CD14-positive monocyte (primary cell): ENCODE data around the gene UBE2G2. TPM values are rescaled to one million over a fixed set of nuclear protein-coding genes. Genes with fewer than 3 reads are reported as not detected.

Experiments
- DNase-seq, 3 donors: peaks; one replicate each; pipeline ENCODE4 v3.0.0-alpha.2; 2011 to 2022
- H2AFZ ChIP-seq: 2 replicates; pipeline ENCODE4 v1.6.0; 2012; ENCODE audit warnings: mild to moderate bottlenecking, low read depth, low read length, inconsistent platforms; ENCODE audit not compliant: insufficient read depth, poor library complexity, severe bottlenecking
- H3K27ac ChIP-seq, 2 donors: 1 replicate in 1 of 2; 2 replicates in 1 of 2; pipeline ENCODE4 v1.5.1; 2012 to 2013; ENCODE audit warnings: low read length in 2 of 2, control low read depth in 1 of 2, inconsistent platforms in 1 of 2, low read depth in 1 of 2, mild to moderate bottlenecking in 1 of 2
- H3K27me3 ChIP-seq, 2 donors: one replicate each; pipeline versions ENCODE4 v1.6.0 to v1.6.1; 2011 to 2013; ENCODE audit warnings: low read length in 2 of 2; ENCODE audit not compliant: control insufficient read depth in 2 of 2, insufficient read depth in 2 of 2
- H3K36me3 ChIP-seq, 2 donors: replicated peaks in 1 of 2; 1 replicate in 1 of 2; 2 replicates in 1 of 2; pipeline versions ENCODE4 v1.5.1 to v1.6.1; 2012 to 2013; ENCODE audit warnings: low read length in 2 of 2, control low read depth in 1 of 2, inconsistent platforms in 1 of 2, mild to moderate bottlenecking in 1 of 2; ENCODE audit not compliant: insufficient read depth in 2 of 2, control insufficient read depth in 1 of 2
- H3K4me1 ChIP-seq, 2 donors: 1 replicate in 1 of 2; 2 replicates in 1 of 2; pipeline versions ENCODE4 v1.5.1 to v1.6.1; 2012 to 2013; ENCODE audit warnings: low read length in 2 of 2, control low read depth in 1 of 2, inconsistent platforms in 1 of 2, mild to moderate bottlenecking in 1 of 2, moderate library complexity in 1 of 2; ENCODE audit not compliant: insufficient read depth in 2 of 2, control insufficient read depth in 1 of 2
- H3K4me2 ChIP-seq: replicated peaks from 2 replicates; pipeline ENCODE3; 2012; ENCODE audit warnings: low read length, moderate library complexity, mild to moderate bottlenecking; ENCODE audit not compliant: poor library complexity, severe bottlenecking; ENCODE audit errors: extremely low read depth
- H3K4me3 ChIP-seq, 3 experiments: fragments of 200-600 bp in 1 of 3; sonication (generic) in 1 of 3; replicated peaks in 1 of 3; 1 replicate in 2 of 3; 2 replicates in 1 of 3; pipeline ENCODE4 v1.5.1; 2011 to 2013; ENCODE audit warnings: low read length in 3 of 3, mild to moderate bottlenecking in 3 of 3, control low read depth in 2 of 3, low read depth in 2 of 3, inconsistent platforms in 1 of 3, moderate library complexity in 1 of 3
- H3K79me2 ChIP-seq: 2 replicates; pipeline ENCODE4 v1.6.0; 2012; ENCODE audit warnings: mild to moderate bottlenecking, control low read depth, inconsistent platforms, low read length, moderate library complexity; ENCODE audit not compliant: insufficient read depth
- H3K9ac ChIP-seq: 2 replicates; pipeline ENCODE4 v1.6.0; 2017; ENCODE audit warnings: low read length, mild to moderate bottlenecking; ENCODE audit not compliant: insufficient read depth, poor library complexity, severe bottlenecking
- H3K9me3 ChIP-seq, 2 donors: replicated peaks in 1 of 2; 1 replicate in 1 of 2; 2 replicates in 1 of 2; pipeline versions ENCODE4 v1.5.1 to v1.6.1; 2012 to 2013; ENCODE audit warnings: low read length in 2 of 2, control low read depth in 1 of 2; ENCODE audit not compliant: control insufficient read depth in 1 of 2, insufficient read depth in 1 of 2
- H4K20me1 ChIP-seq: 2 replicates; pipeline ENCODE4 v1.6.0; 2012; ENCODE audit warnings: mild to moderate bottlenecking, low read length, control low read depth, moderate library complexity; ENCODE audit not compliant: insufficient read depth
- H3K27ac Mint-ChIP-seq, 7 donors: one replicate each; pipeline ENCODE4 v1.8.0; 2020; ENCODE audit warnings: mild to moderate bottlenecking in 7 of 7, mixed read lengths in 7 of 7, moderate library complexity in 6 of 7, inconsistent platforms in 2 of 7
- H3K27me3 Mint-ChIP-seq, 3 donors: one replicate each; pipeline ENCODE4 v1.8.0; 2021 to 2022; ENCODE audit warnings: low read depth in 3 of 3, mild to moderate bottlenecking in 3 of 3, mixed read lengths in 3 of 3, moderate library complexity in 3 of 3, inconsistent platforms in 1 of 3
- H3K36me3 Mint-ChIP-seq, 2 donors: one replicate each; pipeline ENCODE4 v1.8.0; 2020; ENCODE audit warnings: mixed read lengths in 2 of 2, inconsistent platforms in 1 of 2, mild to moderate bottlenecking in 1 of 2
- H3K4me1 Mint-ChIP-seq: one replicate; pipeline ENCODE4 v1.8.0; 2020; ENCODE audit warnings: mild to moderate bottlenecking, mixed read lengths
- H3K4me3 Mint-ChIP-seq, 2 donors: one replicate each; pipeline ENCODE4 v1.8.0; 2020; ENCODE audit warnings: mild to moderate bottlenecking in 2 of 2, mixed read lengths in 2 of 2, moderate library complexity in 1 of 2
- H3K9me3 Mint-ChIP-seq, 7 donors: one replicate each; pipeline ENCODE4 v1.8.0; 2020 to 2022; ENCODE audit warnings: mixed read lengths in 7 of 7, mild to moderate bottlenecking in 6 of 7, moderate library complexity in 6 of 7, inconsistent platforms in 2 of 7
- WGBS: methylation state at CpG from one replicate; pipeline ENCODE4 v1.1.5; 2013; ENCODE audit warnings: missing lambda C conversion rate; ENCODE audit not compliant: insufficient coverage; 5-methylcytosine and 5-hydroxymethylcytosine counted together
- intact Hi-C, 2 donors: fragments of 100-400 bp; cut with micrococcal nuclease; formaldehyde crosslinking; loops; one replicate each; pipeline versions ENCODE4 v1.15.0 to v1.15.1; 2023
- polyA plus RNA-seq, 3 donors: library from polyadenylated mRNA; depleted of rRNA in 1 of 3; unstranded in 2 of 3; stranded (reverse) in 1 of 3; fragments of 300-500 nt in 2 of 3; fragments of >200 nt in 1 of 3; fragmentation: Illumina TruSeq in 2 of 3; gene quantifications; 1 replicate in 2 of 3; 2 replicates in 1 of 3; pipeline ENCODE4 v1.2.3, GENCODE V29; 2012 to 2021
- TF ChIP-seq, protein P1 (sequence below): fragments of 200-600 bp; IDR thresholded peaks from one replicate; pipeline ENCODE4 v1.8.0; 2022; ENCODE audit warnings: antibody characterized with exemption, mild to moderate bottlenecking

UBE2G2 gene
- polyA plus RNA-seq, 3 donors: 22.5 to 123 (median 31.0) TPM

GRCh38 chr21:44752671-44753235 is 48.9 kb downstream of the UBE2G2 start:
- Histone ChIP-seq H3K79me2 (no peaks in the 10 kb centered on the region), H3K4me2 (peak overlapping the region; percentile 16), H3K27ac (no peak overlapping the region), H3K9ac (no peak overlapping the region), H3K27me3 (peaks cover 0 to 4% of the 10 kb centered on the region in 2 donors), H2AFZ (no peak overlapping the region), H3K4me1 (peaks cover 7 to 10% of the 10 kb centered on the region in 2 donors), H3K36me3 (no peaks in the 10 kb centered on the region), H3K4me3 (no peak overlapping the region), H3K9me3 (peaks cover 0 to 3% of the 10 kb centered on the region in 2 donors), H4K20me1 (no peaks in the 10 kb centered on the region)
- intact Hi-C loops: no loop called here
- 88% methylated on average over 9 of the region's 11 CpGs for WGBS
- Mint-ChIP-seq H3K4me1 (peaks cover 8% of the 10 kb centered on the region), H3K4me3 (no peak overlapping the region), H3K27me3 (peaks cover 7 to 30% (median 16%) of the 10 kb centered on the region in 3 donors), H3K9me3 (peaks cover 0 to 13% (median 2%) of the 10 kb centered on the region in 7 donors), H3K36me3 (no peaks in the 10 kb centered on the region), H3K27ac (no peak overlapping the region)
- TF ChIP-seq, protein P1, sequence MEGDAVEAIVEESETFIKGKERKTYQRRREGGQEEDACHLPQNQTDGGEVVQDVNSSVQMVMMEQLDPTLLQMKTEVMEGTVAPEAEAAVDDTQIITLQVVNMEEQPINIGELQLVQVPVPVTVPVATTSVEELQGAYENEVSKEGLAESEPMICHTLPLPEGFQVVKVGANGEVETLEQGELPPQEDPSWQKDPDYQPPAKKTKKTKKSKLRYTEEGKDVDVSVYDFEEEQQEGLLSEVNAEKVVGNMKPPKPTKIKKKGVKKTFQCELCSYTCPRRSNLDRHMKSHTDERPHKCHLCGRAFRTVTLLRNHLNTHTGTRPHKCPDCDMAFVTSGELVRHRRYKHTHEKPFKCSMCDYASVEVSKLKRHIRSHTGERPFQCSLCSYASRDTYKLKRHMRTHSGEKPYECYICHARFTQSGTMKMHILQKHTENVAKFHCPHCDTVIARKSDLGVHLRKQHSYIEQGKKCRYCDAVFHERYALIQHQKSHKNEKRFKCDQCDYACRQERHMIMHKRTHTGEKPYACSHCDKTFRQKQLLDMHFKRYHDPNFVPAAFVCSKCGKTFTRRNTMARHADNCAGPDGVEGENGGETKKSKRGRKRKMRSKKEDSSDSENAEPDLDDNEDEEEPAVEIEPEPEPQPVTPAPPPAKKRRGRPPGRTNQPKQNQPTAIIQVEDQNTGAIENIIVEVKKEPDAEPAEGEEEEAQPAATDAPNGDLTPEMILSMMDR: no peak
- DNase-seq: no peak

- no peak overlapping the region for H3K4me3 Mint-ChIP-seq
- peaks cover 8% of the 10 kb centered on the region for H3K4me1 Mint-ChIP-seq
- 93% methylated on average over 23 of the region's 34 CpGs for WGBS
- Histone ChIP-seq H3K4me2 (peak overlapping the region; percentile 16), H4K20me1 (no peaks in the 10 kb centered on the region), H2AFZ (no peak overlapping the region), H3K36me3 (no peaks in the 10 kb centered on the region), H3K9ac (no peak overlapping the region), H3K27ac (no peak overlapping the region), H3K4me1 (peaks cover 7 to 10% of the 10 kb centered on the region in 2 donors), H3K4me3 (no peak overlapping the region), H3K79me2 (no peaks in the 10 kb centered on the region), H3K27me3 (peaks cover 0 to 5% of the 10 kb centered on the region in 2 donors), H3K9me3 (peaks cover 0 to 3% of the 10 kb centered on the region in 2 donors)
- intact Hi-C loops: no loop called here
- peak overlapping the region in 1 of 7 donors; percentile 38 for H3K27ac Mint-ChIP-seq
- H3K27me3 Mint-ChIP-seq: peaks cover 7 to 35% (median 18%) of the 10 kb centered on the region in 3 donors
- H3K36me3 Mint-ChIP-seq: no peaks in the 10 kb centered on the region
- TF ChIP-seq, protein P1: no peak
- H3K9me3 Mint-ChIP-seq: peaks cover 0 to 15% (median 4%) of the 10 kb centered on the region in 7 donors
- no peak for DNase-seq
Measured at GRCh38 chr21:44751799-44752636, 49.6 kb downstream of the UBE2G2 start.
